RPMI7951 (cell line): ENCODE measurements around the gene PARP3. TPM values are rescaled to one million over a fixed set of nuclear protein-coding genes. Genes with fewer than 3 reads are reported as not detected.

Experiments
- DNase-seq: peaks from one replicate; pipeline ENCODE4 v3.0.0-alpha.2; 2012; ENCODE audit warnings: low read depth
- total RNA-seq: library from RNA; depleted of rRNA; stranded (reverse); fragments of >200 nt; shearing (Covaris generic); gene quantifications from 2 replicates; pipeline ENCODE4 v1.2.3, GENCODE V29; 2014

PARP3 gene
- total RNA-seq, 1 experiment from 2014 or later, result 31.4 TPM

DNA sequence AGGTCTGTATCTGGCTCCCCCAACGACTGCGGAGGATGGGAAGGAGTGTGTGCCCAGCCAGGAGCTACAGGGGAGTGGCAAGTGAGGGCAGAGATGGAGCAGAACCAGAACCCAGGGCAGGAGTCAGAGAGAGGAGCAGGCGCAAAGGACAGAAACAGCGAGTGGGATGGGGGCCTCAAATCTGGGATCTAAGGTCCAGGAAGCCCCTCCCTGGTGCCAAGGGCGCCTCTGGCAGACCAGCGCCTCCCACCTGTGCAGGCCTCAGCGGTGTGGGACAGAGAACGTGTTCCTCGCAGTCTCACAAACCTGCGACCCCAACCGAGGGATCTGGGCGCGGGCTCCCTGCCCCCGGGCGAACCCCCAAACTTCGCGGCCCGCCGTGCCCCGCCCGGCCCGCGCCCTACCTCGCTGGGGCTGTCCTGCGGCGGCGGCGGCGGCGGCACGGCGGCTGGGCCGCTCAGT is 24.8 kb downstream of the PARP3 start:
- no peak for DNase-seq

DNA sequence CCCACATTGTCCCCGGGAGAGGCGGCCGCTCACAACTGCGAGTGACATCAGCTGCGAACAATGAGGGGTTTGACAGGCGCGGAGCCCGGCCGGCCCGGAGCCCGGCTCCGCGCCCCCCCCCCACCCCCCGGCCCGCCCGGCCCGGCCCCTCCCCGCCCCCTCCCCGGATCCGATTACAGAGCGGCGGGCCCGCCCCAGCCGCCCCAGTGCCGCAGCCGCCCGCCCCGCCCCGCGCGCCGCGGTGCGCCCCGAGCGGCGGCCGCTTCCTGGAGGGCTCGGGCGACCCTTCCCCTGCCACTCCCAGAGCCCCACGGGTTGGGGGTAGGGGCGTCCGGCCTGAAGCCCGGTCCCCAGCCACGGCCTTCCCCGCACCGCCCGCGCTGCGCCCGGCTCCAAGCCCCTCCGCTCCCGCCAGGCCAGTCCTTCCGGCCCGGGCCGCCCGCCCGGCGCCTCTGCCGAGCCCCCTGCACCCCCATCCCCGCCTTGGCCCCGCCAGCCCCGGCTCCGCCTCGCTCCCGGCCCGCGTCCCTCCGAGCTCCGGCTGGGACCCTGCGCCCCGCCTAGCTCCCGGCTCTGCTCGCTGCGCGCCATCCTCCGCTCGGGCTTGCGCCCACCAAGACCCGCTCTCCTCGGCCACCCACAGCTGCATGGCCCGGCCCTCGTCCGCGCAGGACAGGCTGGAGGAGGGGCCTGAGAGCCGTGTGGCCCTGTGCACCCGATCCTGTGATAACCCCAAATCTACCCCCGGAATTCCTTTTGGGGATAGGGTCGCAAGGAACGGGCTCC is 25.4 kb downstream of the PARP3 start, which contains the start of gene PCBP4:
PCBP4 (minus strand) TSS at position 71 of the 786 bp plus-strand sequence. CDS start 6,214 bp downstream, outside the sequence.
- peak; percentile 68 for DNase-seq

GRCh38 chr3:51968170-51968775 is 26.1 kb downstream of the PARP3 start:
- DNase-seq, result peak; percentile 33

DNA sequence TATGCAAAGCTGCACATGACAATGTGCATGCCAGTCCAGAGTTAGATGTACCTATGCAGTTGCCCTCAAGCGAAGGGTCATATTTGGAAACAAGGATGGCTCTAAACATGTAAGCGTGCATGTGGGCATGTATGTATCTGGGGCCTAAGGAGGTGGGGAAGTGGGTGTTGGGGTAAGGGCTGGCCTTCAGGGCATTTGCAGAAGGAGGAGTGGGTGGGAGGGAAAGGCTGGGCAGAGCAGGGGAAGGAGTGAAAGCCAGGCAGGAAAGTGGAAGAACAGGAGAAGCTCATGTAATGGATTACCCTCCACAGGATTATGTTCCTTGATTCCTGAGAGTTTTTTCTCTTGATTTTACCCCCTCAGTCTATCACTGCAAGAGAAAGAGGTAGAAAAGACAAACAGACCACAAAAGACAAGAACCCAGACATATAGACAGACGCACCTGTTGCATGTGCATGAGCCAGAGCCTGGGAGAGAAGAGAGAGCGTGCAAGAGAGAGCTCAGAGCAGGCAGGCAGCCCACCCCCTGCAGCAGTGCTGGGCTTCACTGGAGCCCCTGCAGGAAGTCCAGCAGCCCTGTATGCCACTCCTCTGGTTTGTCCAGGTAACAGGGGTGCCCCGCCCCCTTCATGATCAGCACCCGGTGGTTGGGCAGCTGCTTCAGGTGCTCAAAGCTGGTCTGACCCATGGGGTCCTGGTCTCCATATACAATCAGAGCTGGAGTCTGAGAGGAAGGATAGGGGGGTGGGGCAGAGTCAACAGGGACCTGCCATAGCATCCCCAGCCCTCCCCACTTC is 26.9 kb downstream of the PARP3 start:
- no peak for DNase-seq

GRCh38 chr3:51969841-51970240 is 27.7 kb downstream of the PARP3 start:
- DNase-seq, result no peak

DNA sequence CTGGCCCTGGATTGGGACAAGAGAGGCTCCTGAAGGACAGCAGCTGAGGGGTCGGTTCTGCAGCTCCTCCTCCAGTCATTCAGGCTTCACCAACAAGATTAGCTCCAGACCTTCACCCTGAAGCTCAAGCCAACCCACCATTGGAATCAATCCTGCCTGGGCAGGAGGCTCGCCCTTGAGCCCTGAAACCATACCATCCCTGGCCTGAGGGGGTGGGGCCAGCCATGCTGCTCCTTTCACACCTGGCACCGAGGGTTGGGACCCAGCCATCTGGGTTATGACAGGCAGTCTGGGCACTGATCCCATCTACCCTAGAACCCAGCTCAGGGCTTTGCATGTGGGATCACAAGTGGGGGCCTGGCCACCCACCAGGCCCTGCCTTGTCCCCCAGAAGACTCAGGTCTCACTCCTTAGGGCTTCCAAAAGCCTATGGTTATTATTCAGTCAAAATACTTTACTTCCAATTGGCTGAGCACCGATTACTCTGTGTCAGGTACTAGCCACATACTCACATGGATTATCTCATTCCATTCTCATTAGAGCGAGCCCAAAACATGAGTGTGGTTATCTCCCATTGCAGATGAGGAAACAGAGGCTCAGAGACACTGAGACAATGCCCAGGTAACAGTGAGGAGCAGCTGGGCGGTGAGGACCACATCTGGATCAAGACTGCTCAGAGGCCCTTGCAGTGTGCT is 28.6 kb downstream of the PARP3 start:
- DNase-seq, result no peak

GRCh38 chr3:51971350-51971749 is 29.2 kb downstream of the PARP3 start:
- no peak for DNase-seq

GRCh38 chr3:51974277-51974962 is 32.3 kb downstream of the PARP3 start:
- DNase-seq, result peak; percentile 44

DNA sequence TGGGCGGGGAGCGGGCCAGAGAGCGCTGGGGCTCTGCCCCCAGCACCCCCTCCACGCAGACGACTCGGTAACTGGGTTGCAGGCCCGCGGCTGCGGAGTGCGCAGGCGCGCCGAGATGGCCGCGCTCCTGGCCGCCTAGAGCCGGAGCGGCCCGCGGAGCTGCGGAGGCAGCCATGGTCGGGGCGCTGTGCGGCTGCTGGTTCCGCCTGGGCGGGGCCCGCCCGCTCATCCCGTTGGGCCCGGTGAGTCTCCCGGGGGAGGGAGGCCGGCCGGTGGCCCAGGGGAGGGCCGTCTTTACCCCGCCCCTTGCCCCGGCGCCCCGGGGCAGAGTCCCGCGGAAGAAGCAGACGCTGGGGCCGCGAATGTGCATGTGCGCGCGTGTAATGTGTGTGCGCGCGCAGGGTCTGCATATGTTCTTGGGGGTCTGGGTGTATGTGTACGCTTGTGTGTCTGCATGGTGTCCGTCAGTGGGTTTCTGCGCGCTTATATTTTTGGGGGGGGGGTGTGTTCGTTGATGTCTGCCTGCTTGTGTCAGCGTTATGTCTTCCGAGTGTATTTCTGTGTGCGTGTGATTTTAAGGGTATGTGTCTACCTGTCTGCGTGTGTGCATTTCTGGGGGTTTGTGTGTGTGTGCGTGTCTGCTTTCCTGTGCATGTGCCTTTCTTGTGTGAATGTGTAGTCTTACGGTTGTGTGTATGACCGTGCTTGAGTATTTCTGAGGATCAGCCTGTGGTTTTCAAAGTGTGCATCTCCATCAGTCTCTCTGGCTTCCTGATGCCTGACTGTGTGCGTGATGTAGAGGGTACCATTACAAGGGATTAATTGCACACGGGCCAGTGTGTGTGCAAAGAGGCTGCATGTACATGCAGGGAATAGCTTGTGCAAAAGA is 33.0 kb downstream of the PARP3 start, which contains the start of gene ABHD14A:
ABHD14A (plus strand) TSS at position 102 of the 889 bp plus-strand sequence; CDS start at position 174, 72 bp downstream.
- peak; percentile 72 for DNase-seq

DNA sequence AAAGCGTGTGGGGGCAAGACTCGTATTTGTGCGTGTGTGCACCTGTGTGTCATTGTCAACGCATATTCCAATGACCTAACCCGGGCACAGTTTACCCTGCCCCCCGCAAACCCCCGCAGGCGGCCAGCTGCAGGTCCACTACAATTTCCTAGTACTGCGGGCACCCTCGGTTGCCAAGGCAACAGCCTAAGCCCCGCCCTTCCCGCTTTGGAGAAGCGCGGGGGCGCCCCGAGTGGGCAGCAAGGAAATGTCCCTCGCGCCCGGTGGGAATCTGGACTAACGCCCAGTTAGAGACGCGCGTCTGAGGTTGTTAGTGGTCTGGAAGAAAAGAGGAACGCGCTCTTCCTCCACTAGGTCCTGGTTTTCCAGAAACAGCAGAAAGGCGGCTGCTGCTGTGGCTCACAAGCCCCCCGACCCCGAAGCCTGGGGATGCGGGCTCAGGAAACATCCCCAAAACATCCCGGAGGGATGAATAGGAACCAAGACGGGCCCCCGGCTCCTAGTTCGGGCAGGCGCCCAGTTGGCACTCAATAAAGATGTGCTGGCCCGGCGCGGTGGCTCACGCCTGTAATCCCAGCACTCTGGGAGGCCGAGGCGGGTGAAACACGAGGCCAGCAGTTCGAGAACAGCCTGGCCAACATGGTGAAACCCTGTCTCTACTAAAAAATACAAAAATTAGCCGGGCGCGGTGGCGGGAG is 33.8 kb downstream of the PARP3 start:
- peak; percentile 53 for DNase-seq

- DNase-seq, result no peak
Measured at GRCh38 chr3:51977446-51978142, 35.4 kb downstream of the PARP3 start.

- DNase-seq, result no peak
Measured at GRCh38 chr3:51978143-51978502, 36.0 kb downstream of the PARP3 start.

- DNase-seq, result no peak
Measured at GRCh38 chr3:51980253-51980652, 38.1 kb downstream of the PARP3 start.

GRCh38 chr3:51982352-51982837 is 40.2 kb downstream of the PARP3 start:
- DNase-seq, result no peak

GRCh38 chr3:51982838-51983577 is 40.8 kb downstream of the PARP3 start, which contains the start of gene ACY1:
TSS of gene ACY1 (plus strand) at chr3:51983535. CDS start at chr3:51984065, 530 bp downstream.
- peak; percentile 88 for DNase-seq

DNA sequence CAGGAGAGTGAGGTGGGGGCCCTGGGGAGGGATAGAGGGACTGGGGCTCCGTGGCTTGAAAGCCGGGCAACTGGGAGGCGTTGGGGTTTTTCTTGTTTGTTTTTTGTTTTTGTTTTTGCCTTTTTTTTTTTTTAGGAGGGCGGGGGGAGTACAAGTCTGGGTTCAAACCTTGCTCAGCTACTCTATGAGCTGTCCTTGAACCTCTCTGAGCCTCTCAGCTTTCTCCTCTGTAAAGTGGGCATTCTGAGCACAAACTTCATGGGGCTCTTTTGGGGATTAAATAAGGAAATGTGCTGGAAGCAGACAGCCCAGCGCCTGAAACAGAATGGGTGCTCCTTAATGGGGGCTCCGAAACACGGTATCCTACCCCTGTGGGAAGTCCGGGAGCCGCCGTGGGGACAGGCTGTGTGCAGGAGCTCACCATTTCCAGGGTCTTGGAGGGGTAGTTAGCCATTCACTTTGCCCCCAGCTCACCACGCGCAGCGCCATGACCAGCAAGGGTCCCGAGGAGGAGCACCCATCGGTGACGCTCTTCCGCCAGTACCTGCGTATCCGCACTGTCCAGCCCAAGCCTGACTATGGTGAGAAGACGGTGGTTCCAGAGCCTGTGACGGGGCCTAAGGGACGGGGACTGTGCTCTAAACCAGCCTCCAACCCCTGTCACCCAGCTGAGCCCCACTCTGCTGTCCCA is 41.6 kb downstream of the PARP3 start:
- DNase-seq, result no peak

- DNase-seq, result no peak
Measured at GRCh38 chr3:51984269-51984647, 42.1 kb downstream of the PARP3 start.
